Activated T-helper 1 cell treated with anti-CD3 and anti-CD28 coated beads, Interleukin-12 subunit alpha, Interleukin-12 subunit beta, Interleukin-2, Interleukin-4 antibody, amounts not matched to agents 30 ng/mL and 10 ng/mL and 1 ng/mL, durations not matched to agents 14 hours and 24 hours and 36 hours (primary cell): ENCODE measurements around the gene FAM171A1. TPM values are rescaled to one million over a fixed set of nuclear protein-coding genes. Genes with fewer than 3 reads are reported as not detected.

Experiments used
- DNase-seq: peaks from one replicate; pipeline ENCODE4 v3.0.0; 2021; ENCODE audit warnings: low spot score
- H3K27ac Mint-ChIP-seq: one replicate; pipeline ENCODE4 v1.8.0; 2021; ENCODE audit warnings: mild to moderate bottlenecking, mixed read lengths
- H3K27me3 Mint-ChIP-seq: one replicate; pipeline ENCODE4 v1.8.0; 2022; ENCODE audit warnings: mild to moderate bottlenecking, moderate library complexity, mixed read lengths; ENCODE audit not compliant: insufficient read depth
- H3K36me3 Mint-ChIP-seq: one replicate; pipeline ENCODE4 v1.8.0; 2021; ENCODE audit warnings: low read depth, mixed read lengths
- H3K4me1 Mint-ChIP-seq: one replicate; pipeline ENCODE4 v1.8.0; 2021; ENCODE audit warnings: low read depth, mixed read lengths
- H3K4me3 Mint-ChIP-seq: one replicate; pipeline ENCODE4 v1.8.0; 2021; ENCODE audit warnings: mild to moderate bottlenecking, moderate library complexity, mixed read lengths
- H3K9me3 Mint-ChIP-seq: one replicate; pipeline ENCODE4 v1.8.0; 2021; ENCODE audit warnings: mixed read lengths
- intact Hi-C: fragments of 100-400 bp; cut with micrococcal nuclease; formaldehyde crosslinking; loops from one replicate; pipeline ENCODE4 v1.15.1; 2024
- total RNA-seq: library from RNA; stranded (reverse); gene quantifications from 2 replicates; pipeline ENCODE4 v1.2.3, GENCODE V29; 2022

Gene FAM171A1
- total RNA-seq, 1 donor from 2014 or later = 0.96 TPM

DNA sequence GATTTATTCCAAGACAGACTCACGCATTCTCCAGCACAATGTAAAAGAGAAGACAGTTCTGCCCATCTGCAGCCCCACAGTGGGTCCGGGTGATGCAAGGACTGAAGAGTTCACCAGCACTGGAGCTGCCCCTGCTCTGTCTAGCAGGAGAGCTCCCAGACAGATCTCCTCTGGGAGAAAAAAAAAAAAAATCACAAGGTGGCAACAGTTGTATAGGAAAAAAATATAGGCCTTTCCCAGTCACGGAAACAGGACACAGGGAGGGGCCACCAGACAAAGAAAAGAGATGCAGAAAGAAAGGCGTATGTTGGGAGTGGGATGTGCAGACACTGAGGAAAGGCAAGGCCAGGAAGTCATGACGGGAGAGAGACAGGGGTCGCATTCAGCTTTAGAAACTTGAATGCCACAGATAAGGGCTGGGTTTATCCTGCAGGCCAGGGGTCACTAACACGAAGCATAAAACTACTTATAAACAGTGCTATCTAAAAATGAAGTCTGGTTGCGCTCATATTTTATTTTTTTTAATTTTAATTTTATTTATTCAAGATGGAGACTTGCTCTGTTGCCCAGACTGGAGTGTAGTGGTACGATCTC, 54.1 kb downstream of the FAM171A1 start:
- no peak overlapping the region for H3K4me3 Mint-ChIP-seq
- H3K36me3 Mint-ChIP-seq = no peaks in the 10 kb centered on the region
- peaks cover 7% of the 10 kb centered on the region for H3K27me3 Mint-ChIP-seq
- H3K9me3 Mint-ChIP-seq = no peaks in the 10 kb centered on the region
- DNase-seq = no peak
- intact Hi-C loops = no loop called here
- H3K27ac Mint-ChIP-seq = no peak overlapping the region
- H3K4me1 Mint-ChIP-seq = no peaks in the 10 kb centered on the region

DNA sequence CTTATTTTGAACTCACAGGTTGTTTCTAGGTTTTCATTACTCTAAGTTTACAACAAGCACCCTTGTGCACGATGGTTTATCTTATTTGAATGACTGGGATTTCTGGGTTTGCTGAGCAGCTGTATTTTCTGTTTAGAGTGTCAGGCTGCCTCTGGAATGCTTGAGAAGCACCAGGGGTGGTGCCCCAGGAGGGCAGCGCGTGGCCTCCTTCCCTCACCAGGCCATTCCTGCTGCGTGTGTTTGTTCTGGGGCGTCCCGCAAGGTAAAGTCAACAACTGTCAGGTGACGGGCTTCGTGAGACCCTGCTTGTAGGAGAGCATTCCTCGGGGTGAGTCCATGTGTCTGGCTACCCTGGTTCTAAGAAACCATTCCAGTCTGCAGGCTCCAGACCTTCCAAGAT, 54.9 kb downstream of the FAM171A1 start:
- DNase-seq = no peak
- H3K27ac Mint-ChIP-seq = no peak overlapping the region
- H3K9me3 Mint-ChIP-seq = no peaks in the 10 kb centered on the region
- peaks cover 7% of the 10 kb centered on the region for H3K27me3 Mint-ChIP-seq
- H3K4me3 Mint-ChIP-seq = no peak overlapping the region
- no peaks in the 10 kb centered on the region for H3K36me3 Mint-ChIP-seq
- intact Hi-C loops = no loop called here
- H3K4me1 Mint-ChIP-seq = no peaks in the 10 kb centered on the region

DNA sequence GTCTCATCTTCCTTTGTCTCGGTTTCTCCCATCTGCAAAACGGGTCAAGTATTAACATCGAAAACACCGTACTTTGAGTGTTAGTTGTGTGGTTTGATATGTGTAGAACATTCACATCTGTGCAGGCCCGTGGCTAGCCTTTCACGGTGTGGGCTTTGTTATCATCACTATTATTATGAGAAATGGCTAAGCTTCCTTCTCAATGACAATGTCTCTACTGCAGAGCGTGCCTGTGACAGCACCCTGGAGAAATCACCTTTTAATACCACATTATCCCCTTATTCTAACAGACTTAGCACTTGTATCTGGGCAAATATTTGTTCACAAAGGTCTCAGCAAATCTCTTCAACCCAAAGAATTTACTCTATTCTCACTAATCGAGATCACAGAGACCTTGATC, 55.8 kb downstream of the FAM171A1 start:
- H3K36me3 Mint-ChIP-seq = no peaks in the 10 kb centered on the region
- DNase-seq = no peak
- H3K4me3 Mint-ChIP-seq = no peak overlapping the region
- intact Hi-C loops = no loop called here
- H3K4me1 Mint-ChIP-seq = no peaks in the 10 kb centered on the region
- H3K9me3 Mint-ChIP-seq = no peaks in the 10 kb centered on the region
- H3K27me3 Mint-ChIP-seq = peaks cover 5% of the 10 kb centered on the region
- no peak overlapping the region for H3K27ac Mint-ChIP-seq

DNA sequence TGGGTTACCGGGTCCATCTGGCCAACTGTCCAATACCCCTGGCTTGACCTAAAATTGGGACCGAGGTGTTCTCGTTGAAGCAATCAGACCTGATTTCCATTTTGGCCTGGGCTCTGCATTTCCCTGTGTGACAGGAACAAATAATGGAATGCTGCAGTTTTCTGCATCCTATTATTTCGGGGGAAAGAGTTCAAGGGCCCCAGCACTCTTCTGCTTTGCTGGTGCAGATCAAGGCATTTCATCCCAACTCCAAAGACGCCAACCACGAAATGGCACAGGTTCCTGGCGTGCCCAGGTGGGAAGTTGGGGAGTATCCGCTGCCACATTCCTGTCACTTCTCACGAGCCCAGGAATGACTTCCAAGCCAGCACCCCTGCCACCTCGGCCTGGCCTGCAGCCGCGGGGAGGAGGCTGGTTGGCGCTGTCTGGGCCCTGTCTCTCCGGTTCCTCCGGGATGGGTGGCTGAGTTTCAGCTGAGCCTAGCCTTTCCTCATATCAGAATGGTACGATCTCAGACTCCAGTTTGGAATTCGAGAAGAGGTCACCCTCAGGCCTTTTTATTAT, 56.5 kb downstream of the FAM171A1 start:
- H3K4me1 Mint-ChIP-seq = no peaks in the 10 kb centered on the region
- peaks cover 2% of the 10 kb centered on the region for H3K27me3 Mint-ChIP-seq
- H3K27ac Mint-ChIP-seq = no peak overlapping the region
- intact Hi-C loops = no loop called here
- H3K9me3 Mint-ChIP-seq = no peaks in the 10 kb centered on the region
- no peaks in the 10 kb centered on the region for H3K36me3 Mint-ChIP-seq
- no peak overlapping the region for H3K4me3 Mint-ChIP-seq
- DNase-seq = no peak

DNA sequence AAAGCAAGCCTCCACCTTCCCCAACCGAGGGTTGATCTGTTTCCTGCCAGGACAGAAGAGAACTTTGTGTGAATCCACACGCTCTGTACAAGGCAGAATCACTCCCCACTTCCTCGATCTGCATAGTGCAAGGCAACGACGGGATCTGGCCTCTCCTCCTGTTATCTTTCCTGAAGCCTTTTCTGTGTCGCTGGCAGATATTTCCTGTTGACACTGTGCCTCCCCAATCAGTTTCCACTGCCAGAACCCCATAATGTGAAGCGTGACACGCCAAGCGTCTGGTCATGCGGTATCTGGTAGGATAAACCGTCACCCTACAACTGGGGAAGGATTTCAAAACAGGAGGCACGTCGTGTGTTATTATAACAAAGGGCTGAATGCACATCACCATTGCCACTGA, 57.2 kb downstream of the FAM171A1 start:
- Mint-ChIP-seq H3K27ac (no peak overlapping the region), H3K9me3 (no peaks in the 10 kb centered on the region), H3K36me3 (no peaks in the 10 kb centered on the region), H3K27me3 (peaks cover 2% of the 10 kb centered on the region), H3K4me1 (no peaks in the 10 kb centered on the region), H3K4me3 (no peak overlapping the region)
- no peak for DNase-seq
- intact Hi-C loops = no loop called here

DNA sequence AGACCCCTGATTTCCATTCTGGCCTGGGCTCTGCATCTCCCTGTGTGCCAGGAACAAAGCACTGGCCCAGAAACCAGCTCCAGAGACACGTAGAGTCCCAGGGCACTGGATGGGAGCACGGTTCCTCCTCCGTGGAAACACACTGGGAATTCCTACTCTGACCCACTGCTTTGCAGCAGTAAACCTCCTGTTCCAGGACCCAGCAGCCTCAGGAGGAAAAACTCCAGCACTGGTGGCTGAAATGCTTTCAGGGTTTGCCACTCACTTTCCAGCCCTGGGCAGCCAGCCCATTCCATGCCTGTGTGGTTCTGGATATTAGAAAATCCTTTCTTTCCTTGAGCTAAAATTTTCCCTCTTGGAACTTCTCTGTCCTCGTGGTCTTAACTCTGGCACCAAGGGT, 58.0 kb downstream of the FAM171A1 start:
- Mint-ChIP-seq H3K4me3 (no peak overlapping the region), H3K36me3 (no peaks in the 10 kb centered on the region), H3K27me3 (no peaks in the 10 kb centered on the region), H3K27ac (no peak overlapping the region), H3K9me3 (no peaks in the 10 kb centered on the region), H3K4me1 (no peaks in the 10 kb centered on the region)
- no peak for DNase-seq
- intact Hi-C loops = no loop called here

DNA sequence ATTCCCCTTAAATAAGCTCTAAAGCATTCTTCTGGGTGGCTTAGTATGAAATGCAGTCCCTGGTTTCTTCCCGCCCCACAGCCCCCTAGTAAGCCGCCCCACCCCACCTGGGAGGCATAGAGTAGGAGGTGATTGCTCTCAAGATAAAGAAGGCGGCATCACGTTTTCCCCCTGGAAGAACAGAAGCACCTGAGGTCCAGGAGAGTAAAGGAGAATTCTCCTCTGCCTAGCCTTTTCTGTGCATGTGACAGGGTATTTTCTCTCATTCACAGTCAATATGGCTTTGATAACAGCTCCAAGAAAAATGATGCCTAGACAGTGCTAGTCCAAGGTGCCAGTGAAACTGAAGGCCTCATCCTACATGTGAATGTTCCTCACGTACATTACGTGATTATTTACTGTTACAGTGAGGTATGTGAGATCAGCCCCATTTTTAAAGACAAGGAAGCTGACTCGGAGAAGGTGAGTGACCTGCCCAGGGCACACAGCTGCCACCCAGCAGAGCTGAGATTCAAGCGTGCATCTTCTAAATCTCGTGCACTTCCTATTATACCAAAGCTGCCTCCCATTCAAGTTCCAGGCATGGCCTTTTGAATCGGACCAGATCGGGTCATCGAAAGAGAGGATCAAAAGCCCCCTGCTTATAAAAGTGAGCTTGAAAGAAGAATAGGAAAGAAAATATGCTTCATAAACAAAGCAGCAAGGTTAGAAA, 59.4 kb downstream of the FAM171A1 start:
- Mint-ChIP-seq H3K27me3 (no peaks in the 10 kb centered on the region), H3K36me3 (no peaks in the 10 kb centered on the region), H3K4me1 (no peaks in the 10 kb centered on the region), H3K27ac (no peak overlapping the region), H3K4me3 (no peak overlapping the region), H3K9me3 (no peaks in the 10 kb centered on the region)
- DNase-seq = no peak
- intact Hi-C loops = no loop called here

DNA sequence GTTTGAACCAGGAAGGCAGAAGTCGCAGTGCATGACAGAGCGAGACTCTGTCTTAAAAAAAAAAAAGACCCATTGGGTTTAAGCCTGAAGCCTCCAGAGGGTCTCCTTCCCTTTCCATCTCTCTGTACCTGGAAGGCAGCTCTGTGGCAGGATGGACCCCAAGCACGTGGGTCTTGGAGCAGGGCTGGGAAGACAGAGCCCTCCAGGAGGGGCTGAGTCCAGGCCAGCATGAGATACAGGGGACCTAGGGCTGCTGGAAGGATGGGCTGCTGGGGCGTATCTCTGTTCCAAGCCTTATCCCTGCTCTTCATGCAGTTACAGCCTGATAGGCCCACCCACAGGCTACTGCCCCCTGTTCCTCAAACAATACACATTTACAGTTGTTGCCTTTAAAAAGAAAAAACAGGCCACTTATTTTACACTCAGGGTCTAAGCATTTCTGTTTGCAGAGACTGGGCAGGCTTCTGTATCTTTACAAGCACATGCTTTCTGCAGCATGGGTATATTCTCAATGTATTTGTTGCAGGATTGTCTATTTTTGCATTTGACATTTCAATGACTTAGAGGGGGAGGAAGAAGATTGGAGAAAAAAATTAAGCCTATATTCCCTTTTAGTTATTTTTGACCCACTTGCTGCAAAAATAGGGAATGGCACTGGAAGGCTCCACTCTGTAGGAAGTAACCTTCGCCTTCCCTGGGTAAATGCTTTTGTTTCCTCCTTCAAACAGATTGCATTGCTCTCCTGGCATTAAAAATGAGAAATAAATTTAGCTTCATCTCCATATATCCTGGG, 60.1 kb downstream of the FAM171A1 start:
- Mint-ChIP-seq H3K4me3 (no peak overlapping the region), H3K27me3 (no peaks in the 10 kb centered on the region), H3K36me3 (no peaks in the 10 kb centered on the region), H3K9me3 (no peaks in the 10 kb centered on the region), H3K27ac (no peak overlapping the region), H3K4me1 (no peaks in the 10 kb centered on the region)
- no peak for DNase-seq
- intact Hi-C loops = no loop called here

DNA sequence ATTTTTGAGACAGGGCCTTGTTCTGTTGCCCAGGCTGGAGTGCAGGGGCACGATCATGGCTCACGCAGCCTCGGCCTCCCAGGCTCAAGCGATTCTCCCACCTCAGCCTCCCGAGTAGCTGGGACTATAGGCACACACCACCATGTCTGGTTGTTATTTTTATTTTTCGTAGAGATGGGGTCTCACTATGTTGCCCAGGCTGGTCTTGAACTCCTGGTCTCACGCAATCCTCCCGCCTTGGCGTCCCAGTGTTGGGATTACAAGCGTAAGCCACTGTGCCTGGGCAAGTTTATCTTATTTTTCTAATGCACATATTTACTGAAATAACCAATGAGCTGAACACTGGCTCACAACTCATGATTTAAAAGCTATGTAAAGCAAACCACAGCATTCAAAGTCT, 61.9 kb downstream of the FAM171A1 start:
- DNase-seq = no peak
- H3K9me3 Mint-ChIP-seq = no peaks in the 10 kb centered on the region

DNA sequence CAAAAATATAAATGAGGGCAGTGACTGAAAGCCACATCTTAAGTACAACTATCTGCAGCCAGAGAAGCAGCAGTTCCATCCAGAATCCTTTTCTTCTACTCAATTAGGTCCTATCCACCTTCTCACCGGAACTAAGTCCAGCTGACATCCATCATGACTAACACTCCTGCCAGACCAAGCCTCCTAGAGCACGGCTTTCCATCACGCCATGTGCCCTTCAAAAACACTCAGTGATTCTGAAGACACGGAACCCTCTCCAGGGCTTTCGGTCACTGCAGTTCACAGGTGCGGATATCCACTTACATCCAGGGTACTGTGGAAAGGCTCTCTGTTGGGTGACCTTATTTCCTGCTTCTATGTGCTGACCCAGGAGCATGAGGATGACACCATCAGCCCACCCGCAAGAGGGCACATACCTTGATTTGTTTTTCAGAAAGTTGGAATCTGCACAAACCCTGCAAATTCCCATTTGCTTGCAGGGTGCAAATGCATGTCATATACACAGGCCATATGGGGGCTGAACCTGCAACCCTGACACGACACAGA, 64.3 kb downstream of the FAM171A1 start:
- H3K36me3 Mint-ChIP-seq = no peaks in the 10 kb centered on the region
- peaks cover 5% of the 10 kb centered on the region for H3K27me3 Mint-ChIP-seq
- no peak for DNase-seq
- H3K4me3 Mint-ChIP-seq = no peak overlapping the region
- intact Hi-C loops = no loop called here
- H3K9me3 Mint-ChIP-seq = no peaks in the 10 kb centered on the region
- H3K4me1 Mint-ChIP-seq = no peaks in the 10 kb centered on the region
- no peak overlapping the region for H3K27ac Mint-ChIP-seq

More for the DNA sequence above, 61.9 kb downstream of the FAM171A1 start:
- no peaks in the 10 kb centered on the region for H3K4me1 Mint-ChIP-seq
- no peaks in the 10 kb centered on the region for H3K36me3 Mint-ChIP-seq
- H3K27ac Mint-ChIP-seq = no peak overlapping the region
- H3K27me3 Mint-ChIP-seq = peaks cover 5% of the 10 kb centered on the region
- no peak overlapping the region for H3K4me3 Mint-ChIP-seq
- intact Hi-C loops = no loop called here

DNA sequence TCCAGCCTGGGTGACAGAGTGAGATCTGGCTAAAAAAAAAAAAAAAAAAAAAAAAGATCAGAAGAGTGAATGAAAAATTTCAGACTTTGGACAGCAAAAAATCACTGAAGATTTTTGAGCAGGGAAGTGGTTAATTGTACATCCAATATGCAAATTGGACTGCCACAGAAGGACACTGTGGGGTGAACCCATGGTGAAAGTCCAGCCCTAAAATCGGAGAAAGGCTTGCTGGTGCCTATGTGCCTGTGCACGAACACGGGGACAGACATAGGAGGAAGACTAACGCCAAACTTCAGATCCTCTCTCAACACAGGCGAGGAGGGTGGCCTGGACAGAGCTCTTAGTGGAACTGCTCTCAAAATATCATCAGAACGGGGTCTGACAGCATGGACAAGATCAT, 65.5 kb downstream of the FAM171A1 start:
- no peak overlapping the region for H3K4me3 Mint-ChIP-seq
- no peaks in the 10 kb centered on the region for H3K4me1 Mint-ChIP-seq
- intact Hi-C loops = no loop called here
- no peak for DNase-seq
- H3K27ac Mint-ChIP-seq = no peak overlapping the region
- H3K36me3 Mint-ChIP-seq = no peaks in the 10 kb centered on the region
- no peaks in the 10 kb centered on the region for H3K9me3 Mint-ChIP-seq
- peaks cover 5% of the 10 kb centered on the region for H3K27me3 Mint-ChIP-seq

DNA sequence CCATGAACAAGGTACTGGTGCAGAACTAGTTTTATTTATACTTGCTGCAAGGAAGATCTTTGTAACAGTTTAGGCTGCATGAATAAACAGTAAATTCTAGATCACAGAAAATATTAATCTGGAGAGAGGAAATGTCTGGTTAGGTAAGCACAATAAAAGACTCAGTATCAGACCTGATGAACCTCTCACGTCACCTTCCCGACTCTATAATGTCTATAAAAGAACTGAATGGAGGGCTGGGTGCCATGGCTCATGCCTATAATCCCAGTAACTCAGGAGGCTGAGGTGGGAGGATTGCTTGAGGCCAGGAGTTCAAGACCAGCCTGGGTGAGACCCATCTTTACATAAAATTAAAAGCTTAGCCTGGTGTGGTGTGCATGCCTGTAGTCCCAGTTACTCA, 65.9 kb downstream of the FAM171A1 start:
- peaks cover 5% of the 10 kb centered on the region for H3K27me3 Mint-ChIP-seq
- DNase-seq = no peak
- H3K36me3 Mint-ChIP-seq = no peaks in the 10 kb centered on the region
- H3K9me3 Mint-ChIP-seq = no peaks in the 10 kb centered on the region
- H3K27ac Mint-ChIP-seq = no peak overlapping the region
- intact Hi-C loops = no loop called here
- H3K4me3 Mint-ChIP-seq = no peak overlapping the region
- no peaks in the 10 kb centered on the region for H3K4me1 Mint-ChIP-seq
